ENCODE data around the gene NXPH1. TPM values are rescaled to one million over a fixed set of nuclear protein-coding genes. Genes with fewer than 3 reads are reported as not detected.

The NXPH1 gene
- total and polyA plus RNA-seq, 9 of the 15 experiments (the other 6 are each of a cell fraction or from before 2014, with no cell fraction given): 0.16 TPM; not detected in 8

DNA sequence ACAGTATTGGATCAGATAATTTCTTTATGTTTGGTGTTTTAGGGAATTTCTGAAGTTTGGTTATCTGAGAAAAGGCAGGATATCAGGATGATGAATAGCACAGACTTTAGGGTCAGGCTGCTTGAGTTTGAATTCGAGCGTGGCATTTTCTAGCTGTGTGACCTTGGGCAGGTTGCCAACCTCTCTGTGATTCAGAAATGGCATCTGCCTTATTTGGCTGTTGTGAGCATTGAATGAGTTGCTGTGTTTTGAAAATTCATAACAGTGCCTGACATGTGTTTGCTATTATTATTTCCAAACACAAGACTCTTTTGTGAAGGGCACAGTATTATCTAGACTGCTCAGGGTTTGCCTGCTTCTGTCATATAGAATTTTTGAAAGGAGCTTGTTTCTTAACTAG is 66.9 kb downstream of the NXPH1 start:
- Histone ChIP-seq H3K9ac (ENCODE audit: insufficient read depth in 1 of 2, low read depth in 2 of 2, low read length in 2 of 2) (no peak overlapping the region), H3K27me3 (ENCODE audit: control insufficient read depth in 2 of 2, insufficient read depth in 2 of 2, low read length in 2 of 2) (no peaks in the 10 kb centered on the region), H3K4me3 (no peak overlapping the region), H3K36me3 (ENCODE audit: control insufficient read depth, insufficient read depth, low read length) (no peaks in the 10 kb centered on the region), H3K9me1 (ENCODE audit: control insufficient read depth, insufficient read depth, low read length) (no peaks in the 10 kb centered on the region), H3K27ac (ENCODE audit: extremely low read depth, low read depth, low read length) (no peak overlapping the region), H2AFZ (ENCODE audit: low read depth, low read length) (no peak overlapping the region), H3K79me2 (ENCODE audit: control insufficient read depth, insufficient read depth, low read length) (no peaks in the 10 kb centered on the region), H3K4me2 (ENCODE audit: insufficient read depth, low read length) (no peak overlapping the region), H3K9me3 (replicated peaks; ENCODE audit: control insufficient read depth, insufficient read depth, low read depth, low read length) (no peaks in the 10 kb centered on the region), H3K4me1 (replicated peaks in 1 of 2; ENCODE audit: control insufficient read depth in 2 of 2, insufficient read depth in 2 of 2, low read length in 2 of 2) (no peaks in the 10 kb centered on the region), H4K20me1 (replicated peaks; ENCODE audit: control insufficient read depth, insufficient read depth, low read length) (no peaks in the 10 kb centered on the region)
- intact Hi-C loops (cut with micrococcal nuclease): no loop called here
- TF ChIP-seq PRMT5 (CRISPR knock-in tag; IDR thresholded peaks at IDR 0.05) (no peak), CBFA2T2 (conservative IDR thresholded peaks at IDR 0.05) (no peak), KLF13 (tag; IDR thresholded peaks at IDR 0.05; ENCODE audit: borderline replicate concordance, low read depth) (no peak)
- TF ChIP-seq, protein P1, sequence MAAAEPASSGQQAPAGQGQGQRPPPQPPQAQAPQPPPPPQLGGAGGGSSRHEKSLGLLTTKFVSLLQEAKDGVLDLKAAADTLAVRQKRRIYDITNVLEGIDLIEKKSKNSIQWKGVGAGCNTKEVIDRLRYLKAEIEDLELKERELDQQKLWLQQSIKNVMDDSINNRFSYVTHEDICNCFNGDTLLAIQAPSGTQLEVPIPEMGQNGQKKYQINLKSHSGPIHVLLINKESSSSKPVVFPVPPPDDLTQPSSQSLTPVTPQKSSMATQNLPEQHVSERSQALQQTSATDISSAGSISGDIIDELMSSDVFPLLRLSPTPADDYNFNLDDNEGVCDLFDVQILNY (CRISPR knock-in tag; IDR thresholded peaks at IDR 0.05): no peak
- TF ChIP-seq, protein P2, sequence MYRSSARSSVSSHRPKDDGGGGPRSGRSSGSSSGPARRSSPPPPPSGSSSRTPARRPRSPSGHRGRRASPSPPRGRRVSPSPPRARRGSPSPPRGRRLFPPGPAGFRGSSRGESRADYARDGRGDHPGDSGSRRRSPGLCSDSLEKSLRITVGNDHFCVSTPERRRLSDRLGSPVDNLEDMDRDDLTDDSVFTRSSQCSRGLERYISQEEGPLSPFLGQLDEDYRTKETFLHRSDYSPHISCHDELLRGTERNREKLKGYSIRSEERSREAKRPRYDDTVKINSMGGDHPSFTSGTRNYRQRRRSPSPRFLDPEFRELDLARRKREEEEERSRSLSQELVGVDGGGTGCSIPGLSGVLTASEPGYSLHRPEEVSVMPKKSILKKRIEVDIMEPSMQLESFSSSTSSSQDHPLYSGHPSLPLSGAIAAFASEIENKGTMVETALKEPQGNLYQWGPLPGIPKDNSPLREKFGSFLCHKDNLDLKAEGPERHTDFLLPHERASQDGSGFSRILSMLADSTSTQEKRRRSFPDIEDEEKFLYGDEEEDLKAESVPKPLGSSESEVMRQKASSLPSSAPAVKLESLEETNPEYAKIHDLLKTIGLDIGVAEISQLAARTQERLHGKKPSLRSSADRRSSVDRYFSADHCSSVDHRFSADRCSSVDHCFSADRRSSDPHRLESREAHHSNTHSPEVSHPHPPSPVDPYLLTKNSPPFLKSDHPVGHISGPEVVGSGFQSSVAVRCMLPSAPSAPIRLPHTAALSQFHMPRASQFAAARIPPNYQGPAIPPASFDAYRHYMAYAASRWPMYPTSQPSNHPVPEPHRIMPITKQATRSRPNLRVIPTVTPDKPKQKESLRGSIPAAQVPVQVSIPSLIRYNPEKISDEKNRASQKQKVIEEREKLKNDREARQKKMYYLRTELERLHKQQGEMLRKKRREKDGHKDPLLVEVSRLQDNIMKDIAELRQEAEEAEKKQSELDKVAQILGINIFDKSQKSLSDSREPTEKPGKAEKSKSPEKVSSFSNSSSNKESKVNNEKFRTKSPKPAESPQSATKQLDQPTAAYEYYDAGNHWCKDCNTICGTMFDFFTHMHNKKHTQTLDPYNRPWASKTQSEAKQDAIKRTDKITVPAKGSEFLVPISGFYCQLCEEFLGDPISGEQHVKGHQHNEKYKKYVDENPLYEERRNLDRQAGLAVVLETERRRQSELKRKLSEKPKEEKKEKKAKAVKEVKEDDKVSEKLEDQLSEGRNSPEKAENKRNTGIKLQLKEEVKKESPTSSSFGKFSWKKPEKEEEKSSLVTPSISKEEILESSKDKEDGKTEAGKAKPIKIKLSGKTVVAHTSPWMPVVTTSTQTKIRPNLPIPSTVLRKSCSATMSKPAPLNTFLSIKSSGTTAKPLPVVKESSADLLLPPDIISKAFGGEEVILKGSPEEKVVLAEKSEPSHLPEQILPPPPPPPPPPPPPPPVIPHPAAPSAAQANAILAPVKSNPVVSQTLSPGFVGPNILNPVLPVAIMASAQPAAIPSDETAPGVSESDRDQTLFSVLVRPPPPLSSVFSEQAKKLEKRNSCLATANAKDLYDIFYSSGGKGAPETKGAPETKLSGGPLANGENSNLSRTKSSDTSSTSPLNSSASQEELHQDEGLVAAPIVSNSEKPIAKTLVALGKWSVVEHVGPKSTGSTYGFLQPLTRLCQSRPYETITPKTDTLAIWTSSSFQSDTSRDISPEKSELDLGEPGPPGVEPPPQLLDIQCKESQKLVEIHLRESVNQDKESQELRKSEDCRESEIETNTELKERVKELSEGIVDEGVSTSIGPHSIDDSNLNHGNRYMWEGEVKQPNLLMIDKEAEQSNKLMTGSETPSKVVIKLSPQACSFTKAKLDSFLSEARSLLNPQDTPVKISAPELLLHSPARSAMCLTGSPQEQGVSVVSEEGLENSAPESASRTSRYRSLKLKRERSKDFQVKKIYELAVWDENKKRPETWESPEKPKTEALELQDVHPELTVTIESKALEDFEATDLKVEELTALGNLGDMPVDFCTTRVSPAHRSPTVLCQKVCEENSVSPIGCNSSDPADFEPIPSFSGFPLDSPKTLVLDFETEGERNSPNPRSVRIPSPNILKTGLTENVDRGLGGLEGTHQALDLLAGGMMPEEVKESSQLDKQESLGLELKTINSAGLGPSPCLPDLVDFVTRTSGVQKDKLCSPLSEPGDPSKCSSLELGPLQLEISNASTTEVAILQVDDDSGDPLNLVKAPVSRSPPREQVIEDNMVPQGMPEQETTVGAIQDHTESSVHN (IDR thresholded peaks at IDR 0.05; ENCODE audit: borderline replicate concordance in 1 of 2, low read depth in 1 of 2): no peak
- ChIA-PET POLR2A (no interaction called here), CTCF (ENCODE audit: low intra/inter-chr PET ratio) (no interaction called here)
- in situ Hi-C loops (cut with MboI): no loop called here
- FAIRE-seq: no peak
- BruUV-seq (replicated peaks): no TSS peak
- ATAC-seq: no peak
- whole genome bisulfite sequencing (ENCODE audit: insufficient coverage, low coverage, missing lambda C conversion rate): 0% methylated on average over 2 of the region's 2 CpGs
- no peak for DNase-seq (ENCODE audit: extremely low read depth in 1 of 4, low spot score in 3 of 4)
